Measurements from ENCODE around the gene CD84.
"Not testable (repeated sequence)": the region's sequence is repeated elsewhere in the genome, so short reads cannot be mapped to it uniquely, and the experiment has no call there.

CD84 gene

GRCh38 chr1:160584784-160585183, 5.5 kb upstream of the CD84 start:
- H3K4me3 ChIP-seq (ENCODE audit: low read length): no peak overlapping the region
- no peaks in the 10 kb centered on the region for H3K9me3 ChIP-seq (ENCODE audit: control insufficient read depth, insufficient read depth, low read length)
- no peaks in the 10 kb centered on the region for H3K36me3 ChIP-seq (ENCODE audit: control insufficient read depth, insufficient read depth, low read length)
- H3K27me3 ChIP-seq (ENCODE audit: control insufficient read depth, insufficient read depth, low read length): no peaks in the 10 kb centered on the region
- DNase-seq (ENCODE audit: low read depth, low spot score): no peak
- H3K4me1 ChIP-seq (ENCODE audit: control insufficient read depth, insufficient read depth, low read length): no peaks in the 10 kb centered on the region
- no CpG with 5 or more reads among the region's 1 CpG for WGBS (ENCODE audit: insufficient coverage, insufficient read length)
- H3K27ac ChIP-seq (ENCODE audit: low read length): no peak overlapping the region

- not testable (repeated sequence) for H3K4me1 ChIP-seq (ENCODE audit: control insufficient read depth, insufficient read depth, low read length); H3K36me3 ChIP-seq (ENCODE audit: control insufficient read depth, insufficient read depth, low read length); DNase-seq (ENCODE audit: low read depth, low spot score); H3K9me3 ChIP-seq (ENCODE audit: control insufficient read depth, insufficient read depth, low read length); H3K27me3 ChIP-seq (ENCODE audit: control insufficient read depth, insufficient read depth, low read length); H3K4me3 ChIP-seq (ENCODE audit: low read length); H3K27ac ChIP-seq (ENCODE audit: low read length)
- WGBS (ENCODE audit: insufficient coverage, insufficient read length): no CpG with 5 or more reads among the region's 2 CpGs
These were observed 3.7 kb upstream of the CD84 start for GRCh38 chr1:160582976-160583375.

- WGBS (ENCODE audit: insufficient coverage, insufficient read length): no CpG with 5 or more reads among the region's 2 CpGs
- Histone ChIP-seq H3K36me3 (ENCODE audit: control insufficient read depth, insufficient read depth, low read length) (no peaks in the 10 kb centered on the region), H3K27ac (ENCODE audit: low read length) (no peak overlapping the region), H3K9me3 (ENCODE audit: control insufficient read depth, insufficient read depth, low read length) (no peaks in the 10 kb centered on the region), H3K27me3 (ENCODE audit: control insufficient read depth, insufficient read depth, low read length) (no peaks in the 10 kb centered on the region), H3K4me1 (ENCODE audit: control insufficient read depth, insufficient read depth, low read length) (no peaks in the 10 kb centered on the region), H3K4me3 (ENCODE audit: low read length) (no peak overlapping the region)
- no peak for DNase-seq (ENCODE audit: low read depth, low spot score)
These were observed 2.7 kb upstream of the CD84 start for GRCh38 chr1:160581961-160582360.

- Histone ChIP-seq H3K36me3 (ENCODE audit: control insufficient read depth, insufficient read depth, low read length) (no peaks in the 10 kb centered on the region), H3K9me3 (ENCODE audit: control insufficient read depth, insufficient read depth, low read length) (no peaks in the 10 kb centered on the region), H3K27ac (ENCODE audit: low read length) (no peak overlapping the region), H3K4me3 (ENCODE audit: low read length) (no peak overlapping the region), H3K4me1 (ENCODE audit: control insufficient read depth, insufficient read depth, low read length) (no peaks in the 10 kb centered on the region), H3K27me3 (ENCODE audit: control insufficient read depth, insufficient read depth, low read length) (no peaks in the 10 kb centered on the region)
- no CpG with 5 or more reads among the region's 1 CpG for WGBS (ENCODE audit: insufficient coverage, insufficient read length)
- DNase-seq (ENCODE audit: low read depth, low spot score): no peak
These were observed 1.0 kb upstream of the CD84 start for GRCh38 chr1:160580221-160580812.

- no peak for DNase-seq (ENCODE audit: low read depth, low spot score)
- Histone ChIP-seq H3K27ac (ENCODE audit: low read length) (no peak overlapping the region), H3K4me3 (ENCODE audit: low read length) (no peak overlapping the region), H3K36me3 (ENCODE audit: control insufficient read depth, insufficient read depth, low read length) (no peaks in the 10 kb centered on the region), H3K9me3 (ENCODE audit: control insufficient read depth, insufficient read depth, low read length) (no peaks in the 10 kb centered on the region), H3K27me3 (ENCODE audit: control insufficient read depth, insufficient read depth, low read length) (no peaks in the 10 kb centered on the region), H3K4me1 (ENCODE audit: control insufficient read depth, insufficient read depth, low read length) (no peaks in the 10 kb centered on the region)
- no CpG with 5 or more reads among the region's 3 CpGs for WGBS (ENCODE audit: insufficient coverage, insufficient read length)
These were observed 638 bp downstream of the CD84 start for GRCh38 chr1:160578525-160579191.

- Histone ChIP-seq H3K9me3 (ENCODE audit: control insufficient read depth, insufficient read depth, low read length) (no peaks in the 10 kb centered on the region), H3K36me3 (ENCODE audit: control insufficient read depth, insufficient read depth, low read length) (no peaks in the 10 kb centered on the region), H3K4me3 (ENCODE audit: low read length) (no peak overlapping the region), H3K4me1 (ENCODE audit: control insufficient read depth, insufficient read depth, low read length) (no peaks in the 10 kb centered on the region), H3K27ac (ENCODE audit: low read length) (no peak overlapping the region), H3K27me3 (ENCODE audit: control insufficient read depth, insufficient read depth, low read length) (no peaks in the 10 kb centered on the region)
- no peak for DNase-seq (ENCODE audit: low read depth, low spot score)
- WGBS (ENCODE audit: insufficient coverage, insufficient read length): no CpG with 5 or more reads among the region's 3 CpGs
These were observed 1.1 kb downstream of the CD84 start for GRCh38 chr1:160578175-160578524.

GRCh38 chr1:160577671-160578070, 1.6 kb downstream of the CD84 start:
- no peaks in the 10 kb centered on the region for H3K4me1 ChIP-seq (ENCODE audit: control insufficient read depth, insufficient read depth, low read length)
- no peaks in the 10 kb centered on the region for H3K9me3 ChIP-seq (ENCODE audit: control insufficient read depth, insufficient read depth, low read length)
- WGBS (ENCODE audit: insufficient coverage, insufficient read length): no CpG with 5 or more reads among the region's 2 CpGs
- H3K4me3 ChIP-seq (ENCODE audit: low read length): no peak overlapping the region
- no peak overlapping the region for H3K27ac ChIP-seq (ENCODE audit: low read length)
- H3K27me3 ChIP-seq (ENCODE audit: control insufficient read depth, insufficient read depth, low read length): no peaks in the 10 kb centered on the region
- no peaks in the 10 kb centered on the region for H3K36me3 ChIP-seq (ENCODE audit: control insufficient read depth, insufficient read depth, low read length)
- no peak for DNase-seq (ENCODE audit: low read depth, low spot score)

- WGBS (ENCODE audit: insufficient coverage, insufficient read length): no CpG with 5 or more reads among the region's 2 CpGs
- no peaks in the 10 kb centered on the region for H3K4me1 ChIP-seq (ENCODE audit: control insufficient read depth, insufficient read depth, low read length)
- no peaks in the 10 kb centered on the region for H3K36me3 ChIP-seq (ENCODE audit: control insufficient read depth, insufficient read depth, low read length)
- H3K27me3 ChIP-seq (ENCODE audit: control insufficient read depth, insufficient read depth, low read length): no peaks in the 10 kb centered on the region
- H3K4me3 ChIP-seq (ENCODE audit: low read length): no peak overlapping the region
- no peak for DNase-seq (ENCODE audit: low read depth, low spot score)
- no peak overlapping the region for H3K27ac ChIP-seq (ENCODE audit: low read length)
- no peaks in the 10 kb centered on the region for H3K9me3 ChIP-seq (ENCODE audit: control insufficient read depth, insufficient read depth, low read length)
These were observed 2.4 kb downstream of the CD84 start for GRCh38 chr1:160576884-160577283.

- H3K27ac ChIP-seq (ENCODE audit: low read length): no peak overlapping the region
- no peak for DNase-seq (ENCODE audit: low read depth, low spot score)
- H3K4me3 ChIP-seq (ENCODE audit: low read length): no peak overlapping the region
- H3K4me1 ChIP-seq (ENCODE audit: control insufficient read depth, insufficient read depth, low read length): no peaks in the 10 kb centered on the region
- H3K27me3 ChIP-seq (ENCODE audit: control insufficient read depth, insufficient read depth, low read length): no peaks in the 10 kb centered on the region
- no CpG with 5 or more reads among the region's 3 CpGs for WGBS (ENCODE audit: insufficient coverage, insufficient read length)
- no peaks in the 10 kb centered on the region for H3K36me3 ChIP-seq (ENCODE audit: control insufficient read depth, insufficient read depth, low read length)
- no peaks in the 10 kb centered on the region for H3K9me3 ChIP-seq (ENCODE audit: control insufficient read depth, insufficient read depth, low read length)
These were observed 2.9 kb downstream of the CD84 start for GRCh38 chr1:160576390-160576789.

GRCh38 chr1:160575112-160575664, 4.1 kb downstream of the CD84 start:
- no peak overlapping the region for H3K27ac ChIP-seq (ENCODE audit: low read length)

GRCh38 chr1:160570840-160571239, 8.5 kb downstream of the CD84 start:
- H3K27me3 ChIP-seq (ENCODE audit: control insufficient read depth, insufficient read depth, low read length): no peaks in the 10 kb centered on the region
- H3K4me1 ChIP-seq (ENCODE audit: control insufficient read depth, insufficient read depth, low read length): no peaks in the 10 kb centered on the region
- H3K9me3 ChIP-seq (ENCODE audit: control insufficient read depth, insufficient read depth, low read length): no peaks in the 10 kb centered on the region
- DNase-seq (ENCODE audit: low read depth, low spot score): no peak
- no peak overlapping the region for H3K4me3 ChIP-seq (ENCODE audit: low read length)
- no peak overlapping the region for H3K27ac ChIP-seq (ENCODE audit: low read length)
- H3K36me3 ChIP-seq (ENCODE audit: control insufficient read depth, insufficient read depth, low read length): no peaks in the 10 kb centered on the region
- WGBS (ENCODE audit: insufficient coverage, insufficient read length): no CpG with 5 or more reads among the region's 3 CpGs

More at GRCh38 chr1:160575112-160575664, 4.1 kb downstream of the CD84 start:
- WGBS (ENCODE audit: insufficient coverage, insufficient read length): no CpG with 5 or more reads among the region's 5 CpGs
- H3K4me3 ChIP-seq (ENCODE audit: low read length): no peak overlapping the region
- H3K9me3 ChIP-seq (ENCODE audit: control insufficient read depth, insufficient read depth, low read length): no peaks in the 10 kb centered on the region
- no peaks in the 10 kb centered on the region for H3K36me3 ChIP-seq (ENCODE audit: control insufficient read depth, insufficient read depth, low read length)
- no peak for DNase-seq (ENCODE audit: low read depth, low spot score)
- H3K27me3 ChIP-seq (ENCODE audit: control insufficient read depth, insufficient read depth, low read length): no peaks in the 10 kb centered on the region
- H3K4me1 ChIP-seq (ENCODE audit: control insufficient read depth, insufficient read depth, low read length): no peaks in the 10 kb centered on the region
